Activated T-helper 2 cell treated with anti-CD3 and anti-CD28 coated beads, Interferon-gamma antibody, Interleukin-2, Interleukin-4, amounts not matched to agents 10 μg/mL and 5 μg/mL and 100 μg/mL, durations not matched to agents 14 hours and 24 hours and 36 hours (primary cell): ENCODE measurements around the gene BNIP5. TPM values are rescaled to one million over a fixed set of nuclear protein-coding genes. Genes with fewer than 3 reads are reported as not detected.
"Not testable (repeated sequence)": the region's sequence is repeated elsewhere in the genome, so short reads cannot be mapped to it uniquely, and the experiment has no call there.

Experiments
- DNase-seq: peaks from one replicate; pipeline ENCODE4 v3.0.0; 2021; ENCODE audit warnings: low spot score
- H3K27ac Mint-ChIP-seq: one replicate; pipeline ENCODE4 v1.8.0; 2021; ENCODE audit warnings: mixed read lengths
- H3K27me3 Mint-ChIP-seq: one replicate; pipeline ENCODE4 v1.8.0; 2021; ENCODE audit warnings: low read depth, mixed read lengths
- H3K36me3 Mint-ChIP-seq: one replicate; pipeline ENCODE4 v1.8.0; 2021; ENCODE audit warnings: low read depth, mixed read lengths
- H3K4me1 Mint-ChIP-seq: one replicate; pipeline ENCODE4 v1.8.0; 2021; ENCODE audit warnings: low read depth, mixed read lengths
- H3K4me3 Mint-ChIP-seq: one replicate; pipeline ENCODE4 v1.8.0; 2021; ENCODE audit warnings: low read depth, mild to moderate bottlenecking, moderate library complexity, mixed read lengths
- H3K9me3 Mint-ChIP-seq: one replicate; pipeline ENCODE4 v1.8.0; 2021; ENCODE audit warnings: mixed read lengths
- intact Hi-C: fragments of 100-400 bp; cut with micrococcal nuclease; formaldehyde crosslinking; loops from one replicate; pipeline ENCODE4 v1.15.1; 2023
- total RNA-seq: library from RNA; stranded (reverse); gene quantifications from 2 replicates; pipeline ENCODE4 v1.2.3, GENCODE V29; 2022

BNIP5 gene
- total RNA-seq, 1 donor from 2014 or later = not detected

- Mint-ChIP-seq H3K4me1 (no peaks in the 10 kb centered on the region), H3K27me3 (peaks cover 26% of the 10 kb centered on the region), H3K27ac (no peak overlapping the region), H3K36me3 (no peaks in the 10 kb centered on the region), H3K4me3 (no peak overlapping the region), H3K9me3 (peaks cover under 1% of the 10 kb centered on the region)
- no peak for DNase-seq
- intact Hi-C loops = no loop called here
Measured at GRCh38 chr6:36347621-36348020, 10.9 kb upstream of the BNIP5 start.

DNA sequence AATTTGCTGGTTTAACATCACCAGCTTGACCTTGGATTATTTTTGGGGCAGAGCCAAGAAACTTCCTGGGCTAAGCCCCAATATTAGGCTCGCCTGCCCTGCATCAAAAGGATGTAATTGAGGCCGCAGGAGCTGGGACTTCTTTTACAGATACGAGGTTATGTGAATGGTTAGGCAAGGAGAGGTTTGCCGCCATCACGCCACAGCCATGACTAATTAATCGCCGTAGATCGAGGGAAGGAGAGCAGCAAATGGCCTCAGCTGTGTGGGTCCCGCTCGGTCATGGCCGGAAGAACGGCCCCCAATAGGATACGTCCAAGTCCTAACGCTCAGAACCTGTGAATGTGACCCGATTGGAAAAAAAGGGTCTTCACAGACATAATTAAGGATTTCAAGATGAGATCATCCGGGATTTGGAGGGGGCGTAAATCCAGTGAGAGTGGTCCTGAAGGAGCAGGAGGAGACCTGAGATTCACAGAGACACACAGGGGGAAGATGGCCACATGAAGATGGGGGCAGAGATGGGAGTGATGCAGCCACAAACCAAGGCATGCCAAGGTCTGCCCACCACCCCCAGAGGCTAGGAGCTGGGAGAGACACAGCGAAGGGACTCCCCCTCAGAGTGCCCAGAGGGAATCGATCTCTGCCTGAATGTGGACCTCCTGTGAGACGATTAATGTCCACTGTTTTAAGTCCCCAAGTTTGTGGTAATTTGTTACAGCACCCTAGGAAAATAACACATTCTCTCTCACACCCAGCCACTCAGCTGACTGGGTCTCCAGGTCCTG, 10.0 kb upstream of the BNIP5 start:
- H3K27ac Mint-ChIP-seq = no peak overlapping the region
- no peak overlapping the region for H3K4me3 Mint-ChIP-seq
- no peaks in the 10 kb centered on the region for H3K36me3 Mint-ChIP-seq
- no peaks in the 10 kb centered on the region for H3K9me3 Mint-ChIP-seq
- no peak for DNase-seq
- no peaks in the 10 kb centered on the region for H3K4me1 Mint-ChIP-seq
- intact Hi-C loops = no loop called here
- H3K27me3 Mint-ChIP-seq = peaks cover 28% of the 10 kb centered on the region

- Mint-ChIP-seq H3K4me3 (no peak overlapping the region), H3K36me3 (no peaks in the 10 kb centered on the region), H3K9me3 (no peaks in the 10 kb centered on the region), H3K27ac (no peak overlapping the region), H3K4me1 (peaks cover under 1% of the 10 kb centered on the region), H3K27me3 (peaks cover 29% of the 10 kb centered on the region)
- DNase-seq = no peak
- intact Hi-C loops = no loop called here
Measured at GRCh38 chr6:36345681-36346466, 9.2 kb upstream of the BNIP5 start.

DNA sequence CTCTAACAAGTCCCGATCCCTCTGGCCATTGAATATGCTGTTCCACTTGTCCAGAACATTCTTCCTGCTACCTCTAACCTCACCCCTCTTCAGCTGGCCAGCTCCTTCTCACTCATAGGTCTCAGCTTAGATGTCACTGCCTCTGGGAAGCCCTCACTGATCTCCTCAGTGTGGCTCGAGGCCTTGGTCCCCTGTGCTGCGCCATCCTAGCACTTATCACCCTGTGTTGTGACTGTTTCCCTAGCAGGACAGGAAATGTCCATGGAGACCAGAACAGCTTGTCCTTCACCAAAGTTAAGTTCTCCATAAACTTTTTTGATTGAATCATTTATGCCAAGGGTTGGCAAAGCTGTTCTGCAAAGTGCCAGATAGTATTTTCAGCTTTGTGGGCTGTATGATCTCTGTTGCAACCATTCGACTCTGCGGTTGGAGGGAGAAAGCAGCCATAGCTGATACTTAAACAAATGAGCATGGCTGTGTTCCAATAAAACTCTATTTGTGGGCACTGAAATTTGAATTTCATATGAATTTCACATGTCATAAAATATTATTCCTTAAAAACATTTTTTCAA, 6.5 kb upstream of the BNIP5 start:
- H3K4me3 Mint-ChIP-seq = no peak overlapping the region
- peaks cover 38% of the 10 kb centered on the region for H3K27me3 Mint-ChIP-seq
- no peaks in the 10 kb centered on the region for H3K9me3 Mint-ChIP-seq
- intact Hi-C loops = no loop called here
- no peak overlapping the region for H3K27ac Mint-ChIP-seq
- no peak for DNase-seq
- H3K36me3 Mint-ChIP-seq = no peaks in the 10 kb centered on the region
- H3K4me1 Mint-ChIP-seq = peaks cover 5% of the 10 kb centered on the region

DNA sequence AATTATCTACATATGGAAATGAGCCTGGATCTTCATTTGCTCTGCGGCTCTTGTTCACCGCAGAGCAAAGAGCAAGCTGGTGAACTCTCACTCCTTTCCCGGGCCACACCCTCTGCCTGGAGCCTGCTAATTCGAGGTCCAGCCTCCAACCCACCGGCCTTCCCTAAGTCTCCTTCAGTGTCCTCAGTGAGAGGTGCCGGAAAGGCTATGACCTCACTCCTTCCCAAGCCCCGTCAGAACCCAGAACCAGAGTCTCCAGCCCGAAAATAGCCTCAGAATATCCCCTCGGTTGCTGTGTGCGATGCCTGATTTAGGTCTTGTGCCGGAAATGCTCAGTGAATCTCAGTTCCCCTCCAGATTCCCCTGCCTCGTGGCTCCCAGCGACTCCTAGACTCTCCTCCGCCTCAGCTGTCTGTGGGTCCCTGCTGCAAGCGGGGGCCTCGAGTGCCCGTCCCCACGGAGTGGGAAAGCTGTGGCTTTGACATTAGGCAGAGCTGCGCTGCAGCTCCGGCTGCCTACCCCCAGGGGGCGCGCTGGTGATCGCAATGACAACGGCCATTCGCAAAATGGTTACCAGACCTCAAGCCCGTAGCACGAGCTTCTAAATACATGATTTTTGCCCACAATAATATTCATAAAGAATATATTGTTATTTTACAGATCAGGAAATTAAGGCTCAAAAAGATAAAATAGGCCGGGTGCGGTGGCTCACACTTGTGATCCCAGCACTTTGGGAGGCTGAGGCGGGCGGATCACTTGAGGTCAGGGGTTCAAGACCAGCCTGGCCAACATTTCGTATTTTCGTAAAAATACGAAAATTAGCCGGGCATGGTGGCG, 4.1 kb upstream of the BNIP5 start:
- Mint-ChIP-seq H3K4me3 (peak overlapping the region; percentile 46), H3K9me3 (no peaks in the 10 kb centered on the region)

DNA sequence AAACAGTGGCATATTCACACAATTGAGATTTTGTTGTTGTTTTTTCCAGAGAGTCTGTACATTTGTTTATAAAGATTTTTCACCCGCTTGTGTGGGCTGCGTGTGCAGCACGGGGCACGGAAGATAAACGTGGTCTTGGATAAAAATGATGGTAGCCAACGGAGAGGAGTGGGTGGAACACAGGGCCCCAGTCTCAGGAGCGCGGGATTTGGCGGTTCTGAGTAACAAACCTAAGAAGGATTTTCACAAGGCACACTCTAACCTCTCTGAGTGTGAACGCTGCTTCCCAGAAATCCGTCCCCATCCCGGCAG, 3.6 kb upstream of the BNIP5 start:
- peaks cover 9% of the 10 kb centered on the region for H3K4me1 Mint-ChIP-seq

More for the DNA sequence above, 4.1 kb upstream of the BNIP5 start:
- peaks cover 9% of the 10 kb centered on the region for H3K4me1 Mint-ChIP-seq
- no peak overlapping the region for H3K27ac Mint-ChIP-seq
- peak; percentile 50 for DNase-seq
- intact Hi-C loops = loop anchor here (1.0 kb wide), 1 partner anchor 19 kb away; no protein-coding TSS in a partner anchor
- H3K27me3 Mint-ChIP-seq = peaks cover 36% of the 10 kb centered on the region
- H3K36me3 Mint-ChIP-seq = no peaks in the 10 kb centered on the region

GRCh38 chr6:36339146-36339545, 2.5 kb upstream of the BNIP5 start:
- Mint-ChIP-seq H3K27me3 (peaks cover 52% of the 10 kb centered on the region), H3K4me1 (peaks cover 9% of the 10 kb centered on the region), H3K27ac (no peak overlapping the region), H3K4me3 (no peak overlapping the region), H3K36me3 (no peaks in the 10 kb centered on the region), H3K9me3 (no peaks in the 10 kb centered on the region)
- intact Hi-C loops = no loop called here
- no peak for DNase-seq

More for the DNA sequence above, 3.6 kb upstream of the BNIP5 start:
- Mint-ChIP-seq H3K9me3 (no peaks in the 10 kb centered on the region), H3K36me3 (no peaks in the 10 kb centered on the region), H3K4me3 (no peak overlapping the region), H3K27me3 (peaks cover 42% of the 10 kb centered on the region), H3K27ac (no peak overlapping the region)
- no peak for DNase-seq
- intact Hi-C loops = no loop called here

DNA sequence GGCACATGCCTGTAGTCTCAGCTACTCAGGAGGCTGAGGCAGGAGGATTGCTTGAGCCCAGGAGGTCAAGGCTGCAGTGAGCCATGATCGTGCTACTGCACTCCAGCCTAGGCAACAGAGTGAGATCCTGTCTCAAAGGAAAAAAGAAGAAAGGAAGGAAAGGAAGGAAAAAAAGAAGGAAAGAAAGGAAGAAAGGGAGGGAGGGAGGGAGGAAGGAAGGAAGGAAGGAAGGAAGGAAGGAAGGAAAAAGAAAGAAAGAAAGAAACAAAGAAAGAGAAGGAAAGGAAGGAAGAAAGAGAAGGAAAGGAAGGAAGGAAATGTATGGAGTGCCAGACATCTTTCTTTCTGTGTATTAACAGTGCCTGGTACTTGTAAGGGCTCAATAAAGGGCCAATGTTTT, 1.5 kb upstream of the BNIP5 start:
- H3K27me3 Mint-ChIP-seq = peaks cover 59% of the 10 kb centered on the region
- DNase-seq, H3K4me1 Mint-ChIP-seq, H3K4me3 Mint-ChIP-seq, intact Hi-C loops, H3K36me3 Mint-ChIP-seq, H3K27ac Mint-ChIP-seq, H3K9me3 Mint-ChIP-seq: not testable (repeated sequence)

- no peaks in the 10 kb centered on the region for H3K9me3 Mint-ChIP-seq
- H3K27ac Mint-ChIP-seq = no peak overlapping the region
- H3K4me3 Mint-ChIP-seq = no peak overlapping the region
- H3K27me3 Mint-ChIP-seq = peaks cover 59% of the 10 kb centered on the region
- intact Hi-C loops = no loop called here
- DNase-seq = no peak
- H3K4me1 Mint-ChIP-seq = peaks cover 9% of the 10 kb centered on the region
- H3K36me3 Mint-ChIP-seq = no peaks in the 10 kb centered on the region
Measured at GRCh38 chr6:36337814-36338213, 1.1 kb upstream of the BNIP5 start.

DNA sequence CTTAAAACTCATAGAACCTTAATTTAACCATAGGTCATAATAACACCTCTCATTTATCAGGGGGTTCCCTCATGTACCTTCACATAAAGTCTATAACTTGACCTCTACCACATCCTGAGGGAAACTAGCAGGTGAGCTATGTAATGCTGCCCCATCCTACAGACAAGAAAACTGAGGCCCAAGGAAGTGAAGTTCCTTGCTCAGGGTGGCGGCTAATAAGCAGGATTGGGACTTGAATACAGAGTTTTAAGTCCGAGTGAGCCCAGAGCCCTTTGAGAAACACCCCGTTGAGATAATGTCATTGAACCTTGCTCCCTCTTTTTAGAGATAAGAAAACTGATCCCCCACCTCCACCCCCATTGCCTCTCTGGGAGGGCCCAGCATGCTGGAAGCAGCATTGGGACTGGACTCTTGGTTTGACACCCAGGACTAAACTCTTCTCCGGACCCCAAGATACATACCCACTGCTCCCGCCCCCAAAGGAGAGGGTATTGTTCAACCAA, 429 bp downstream of the BNIP5 start:
- no peaks in the 10 kb centered on the region for H3K36me3 Mint-ChIP-seq
- peaks cover 9% of the 10 kb centered on the region for H3K4me1 Mint-ChIP-seq
- H3K27ac Mint-ChIP-seq = no peak overlapping the region
- no peak for DNase-seq
- H3K9me3 Mint-ChIP-seq = no peaks in the 10 kb centered on the region
- intact Hi-C loops = no loop called here
- no peak overlapping the region for H3K4me3 Mint-ChIP-seq
- peaks cover 58% of the 10 kb centered on the region for H3K27me3 Mint-ChIP-seq

- Mint-ChIP-seq H3K4me3 (no peak overlapping the region), H3K27me3 (peaks cover 54% of the 10 kb centered on the region), H3K36me3 (no peaks in the 10 kb centered on the region), H3K27ac (no peak overlapping the region), H3K9me3 (no peaks in the 10 kb centered on the region), H3K4me1 (peaks cover 5% of the 10 kb centered on the region)
- DNase-seq = no peak
- intact Hi-C loops = no loop called here
Measured at GRCh38 chr6:36335465-36336207, 1.1 kb downstream of the BNIP5 start.
